ENCODE measurements around the gene RAI1.
A peak's percentile ranks its signal among the peaks of the same experiment; 100 is the strongest.

Gene RAI1

DNA sequence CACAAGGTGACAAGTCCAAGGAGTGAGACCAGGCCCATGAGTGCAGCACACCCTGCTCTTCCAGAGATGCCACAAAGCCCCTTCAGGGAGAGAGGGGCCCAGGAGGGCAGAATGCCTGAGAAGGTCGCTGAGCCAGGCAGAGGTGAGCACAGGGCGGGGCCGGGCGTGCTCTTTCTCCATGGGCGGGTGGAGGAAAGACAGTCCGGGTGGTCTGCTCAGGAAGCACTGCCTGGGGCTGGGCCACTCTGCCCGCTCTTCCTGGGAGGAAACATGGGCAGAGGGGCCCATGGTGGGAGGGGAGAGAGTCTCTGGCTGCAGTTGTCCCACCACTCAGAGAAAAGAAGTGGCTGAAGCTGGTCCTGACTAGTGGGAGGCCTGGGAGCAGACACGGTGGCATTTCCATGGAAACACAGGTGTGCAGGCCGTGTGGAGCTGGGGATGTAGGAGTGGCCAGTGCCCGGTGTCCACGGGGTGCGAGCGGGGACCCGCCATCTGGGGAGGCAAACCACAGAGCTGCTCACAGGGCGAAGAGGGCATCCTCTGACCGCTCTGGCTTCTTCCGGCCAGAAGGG lies 165.9 kb downstream of the RAI1 start:
- POLR2A ChIA-PET: interaction anchor here (6.2 kb wide), 1 partner anchor 11 kb away, joined by 31 read pairs; the partner anchor contains the start of gene SREBF1
- Histone ChIP-seq H3K27ac (ENCODE audit: extremely low read depth, low read depth, low read length) (no peak overlapping the region), H3K36me3 (ENCODE audit: control insufficient read depth in 2 of 2, insufficient read depth in 1 of 2, low read length in 2 of 2) (peaks cover 0 to 3% of the 10 kb centered on the region in 2 experiments; a peak in 1 of 3 replicates), H3K4me1 (ENCODE audit: control insufficient read depth, insufficient read depth, low read length) (peaks cover 25% of the 10 kb centered on the region), H3K4me3 (ENCODE audit: low read depth, low read length) (no peak overlapping the region), H3K9me3 (ENCODE audit: control insufficient read depth, insufficient read depth, low read depth, low read length) (no peaks in the 10 kb centered on the region)
- CTCF ChIA-PET: interaction anchor here (2.5 kb wide), 1 partner anchor 13 kb away, joined by 12 read pairs; no protein-coding TSS in a partner anchor
- TF ChIP-seq ZNF19 (tag by site-specific recombination; IDR thresholded peaks at IDR 0.05; ENCODE audit: low read depth) (no peak), ZNF302 (tag by site-specific recombination; IDR thresholded peaks at IDR 0.05; ENCODE audit: low read depth) (no peak), KLF1 (tag by site-specific recombination; IDR thresholded peaks at IDR 0.05) (peak; percentile 68), ZFP37 (tag by site-specific recombination; IDR thresholded peaks at IDR 0.05) (no peak), WT1 (tag by site-specific recombination; IDR thresholded peaks at IDR 0.05) (no peak)
- TF ChIP-seq, protein P1, sequence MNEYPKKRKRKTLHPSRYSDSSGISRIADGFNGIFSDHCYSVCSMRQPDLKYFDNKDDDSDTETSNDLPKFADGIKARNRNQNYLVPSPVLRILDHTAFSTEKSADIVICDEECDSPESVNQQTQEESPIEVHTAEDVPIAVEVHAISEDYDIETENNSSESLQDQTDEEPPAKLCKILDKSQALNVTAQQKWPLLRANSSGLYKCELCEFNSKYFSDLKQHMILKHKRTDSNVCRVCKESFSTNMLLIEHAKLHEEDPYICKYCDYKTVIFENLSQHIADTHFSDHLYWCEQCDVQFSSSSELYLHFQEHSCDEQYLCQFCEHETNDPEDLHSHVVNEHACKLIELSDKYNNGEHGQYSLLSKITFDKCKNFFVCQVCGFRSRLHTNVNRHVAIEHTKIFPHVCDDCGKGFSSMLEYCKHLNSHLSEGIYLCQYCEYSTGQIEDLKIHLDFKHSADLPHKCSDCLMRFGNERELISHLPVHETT (tag by site-specific recombination; IDR thresholded peaks at IDR 0.05): no peak
- TF ChIP-seq, protein P2, sequence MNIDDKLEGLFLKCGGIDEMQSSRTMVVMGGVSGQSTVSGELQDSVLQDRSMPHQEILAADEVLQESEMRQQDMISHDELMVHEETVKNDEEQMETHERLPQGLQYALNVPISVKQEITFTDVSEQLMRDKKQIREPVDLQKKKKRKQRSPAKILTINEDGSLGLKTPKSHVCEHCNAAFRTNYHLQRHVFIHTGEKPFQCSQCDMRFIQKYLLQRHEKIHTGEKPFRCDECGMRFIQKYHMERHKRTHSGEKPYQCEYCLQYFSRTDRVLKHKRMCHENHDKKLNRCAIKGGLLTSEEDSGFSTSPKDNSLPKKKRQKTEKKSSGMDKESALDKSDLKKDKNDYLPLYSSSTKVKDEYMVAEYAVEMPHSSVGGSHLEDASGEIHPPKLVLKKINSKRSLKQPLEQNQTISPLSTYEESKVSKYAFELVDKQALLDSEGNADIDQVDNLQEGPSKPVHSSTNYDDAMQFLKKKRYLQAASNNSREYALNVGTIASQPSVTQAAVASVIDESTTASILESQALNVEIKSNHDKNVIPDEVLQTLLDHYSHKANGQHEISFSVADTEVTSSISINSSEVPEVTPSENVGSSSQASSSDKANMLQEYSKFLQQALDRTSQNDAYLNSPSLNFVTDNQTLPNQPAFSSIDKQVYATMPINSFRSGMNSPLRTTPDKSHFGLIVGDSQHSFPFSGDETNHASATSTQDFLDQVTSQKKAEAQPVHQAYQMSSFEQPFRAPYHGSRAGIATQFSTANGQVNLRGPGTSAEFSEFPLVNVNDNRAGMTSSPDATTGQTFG (tag by site-specific recombination; IDR thresholded peaks at IDR 0.05; ENCODE audit: borderline replicate concordance): no peak
- TF ChIP-seq, protein P3, sequence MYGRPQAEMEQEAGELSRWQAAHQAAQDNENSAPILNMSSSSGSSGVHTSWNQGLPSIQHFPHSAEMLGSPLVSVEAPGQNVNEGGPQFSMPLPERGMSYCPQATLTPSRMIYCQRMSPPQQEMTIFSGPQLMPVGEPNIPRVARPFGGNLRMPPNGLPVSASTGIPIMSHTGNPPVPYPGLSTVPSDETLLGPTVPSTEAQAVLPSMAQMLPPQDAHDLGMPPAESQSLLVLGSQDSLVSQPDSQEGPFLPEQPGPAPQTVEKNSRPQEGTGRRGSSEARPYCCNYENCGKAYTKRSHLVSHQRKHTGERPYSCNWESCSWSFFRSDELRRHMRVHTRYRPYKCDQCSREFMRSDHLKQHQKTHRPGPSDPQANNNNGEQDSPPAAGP (tag by site-specific recombination; IDR thresholded peaks at IDR 0.05): 0 out of 2 replicates have a peak, but pooled peaks have one; percentile 19

DNA sequence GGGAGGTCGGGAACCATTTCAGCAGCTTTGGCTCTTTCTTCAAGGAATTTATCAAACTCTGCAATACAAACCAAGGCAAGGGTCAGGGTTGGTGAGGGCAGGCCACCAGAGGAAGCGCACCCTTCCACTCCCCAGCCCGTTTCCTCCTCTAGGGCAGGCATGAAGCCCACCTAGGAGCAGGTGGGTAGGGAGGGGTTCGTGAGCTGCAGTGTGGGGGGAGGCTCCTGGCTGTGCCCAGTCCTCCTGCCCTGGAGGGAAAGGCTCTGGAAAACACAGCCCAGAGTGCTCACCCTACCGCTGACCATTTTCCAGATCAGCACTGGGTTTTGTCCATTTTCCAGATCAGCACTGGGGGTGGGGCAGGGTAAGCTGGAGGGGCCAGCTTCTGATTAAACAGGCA lies 166.5 kb downstream of the RAI1 start:
- H3K9me3 ChIP-seq (ENCODE audit: control insufficient read depth, insufficient read depth, low read depth, low read length): no peaks in the 10 kb centered on the region
- POLR2A ChIA-PET: interaction anchor here (6.2 kb wide), 1 partner anchor 12 kb away, joined by 31 read pairs; the partner anchor contains the start of gene SREBF1
- CTCF ChIA-PET: interaction anchor here (0.6 to 2.5 kb wide), 2 partner anchors 13 to 36 kb away, joined by 3 to 12 read pairs; no protein-coding TSS in a partner anchor

DNA sequence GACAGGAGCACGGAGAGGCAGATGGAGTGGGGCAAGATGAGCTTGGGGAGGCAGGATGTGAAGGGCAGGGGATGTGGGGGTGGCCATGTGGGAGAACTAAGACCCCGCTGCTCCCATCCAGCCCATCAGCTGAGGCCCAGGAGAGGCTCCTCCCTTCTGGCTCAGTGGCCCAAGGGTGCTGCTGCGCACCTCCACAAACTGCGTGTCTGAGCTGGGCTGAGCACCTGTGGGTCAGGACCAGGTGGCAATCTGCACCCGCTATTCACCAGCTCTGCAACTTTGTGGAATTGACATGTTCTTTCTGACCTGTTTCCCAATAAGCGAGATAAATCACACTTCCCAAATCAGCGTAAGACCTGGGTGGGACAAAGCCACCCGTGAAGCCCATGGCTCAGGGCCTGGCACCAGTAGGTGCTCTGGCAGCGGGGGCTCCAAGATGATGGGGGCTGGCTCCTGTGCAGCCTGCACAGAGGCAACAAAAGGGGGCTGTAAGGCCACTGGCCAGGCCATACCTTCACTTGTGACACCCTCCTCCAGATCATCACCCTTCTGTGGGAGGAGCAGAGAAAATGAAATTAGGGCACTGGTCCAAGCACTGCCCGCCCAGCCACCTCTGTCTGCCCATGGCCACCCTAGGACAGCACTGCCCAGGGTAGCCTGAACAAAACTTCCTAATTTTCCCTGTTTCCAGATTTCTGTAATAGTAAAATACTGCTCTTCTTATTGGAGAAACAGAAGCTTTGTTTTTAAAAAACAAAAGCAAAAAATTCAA lies 167.2 kb downstream of the RAI1 start:
- peak overlapping the region; percentile 70; the same call in 1 of the 2 replicates for H3K27ac ChIP-seq (ENCODE audit: extremely low read depth, low read depth, low read length)
- H3K36me3 ChIP-seq (ENCODE audit: control insufficient read depth in 2 of 2, insufficient read depth in 1 of 2, low read length in 2 of 2): peaks cover 0 to 3% of the 10 kb centered on the region in 2 experiments; a peak in 1 of 3 replicates
- no peak overlapping the region for H3K4me3 ChIP-seq (ENCODE audit: low read depth, low read length)
- H3K4me1 ChIP-seq (ENCODE audit: control insufficient read depth, insufficient read depth, low read length): peaks cover 25% of the 10 kb centered on the region
- ChIA-PET CTCF (interaction anchor here (0.6 to 2.5 kb wide), 8 partner anchors 10 to 186 kb away, joined by 3 to 12 read pairs (median 4); no protein-coding TSS in a partner anchor), POLR2A (interaction anchor here (0.6 to 6.2 kb wide), 3 partner anchors 13 to 166 kb away, joined by 3 to 31 read pairs (median 4); partner anchors contain the start of gene SREBF1)
- TF ChIP-seq ZEB2 (tag by site-specific recombination; IDR thresholded peaks at IDR 0.05) (no peak), ZNF138 (tag by site-specific recombination; IDR thresholded peaks at IDR 0.05; ENCODE audit: borderline replicate concordance) (no peak), ZSCAN23 (tag by site-specific recombination; IDR thresholded peaks at IDR 0.05) (no peak), ZNF23 (tag by site-specific recombination; IDR thresholded peaks at IDR 0.05; ENCODE audit: borderline replicate concordance) (no peak), ZNF266 (tag by site-specific recombination; IDR thresholded peaks at IDR 0.05; ENCODE audit: low read depth) (no peak), ZNF335 (tag by site-specific recombination; conservative IDR thresholded peaks at IDR 0.05) (0 out of 2 replicates have a peak, but pooled peaks have one; percentile 15)
- TF ChIP-seq, protein P4, sequence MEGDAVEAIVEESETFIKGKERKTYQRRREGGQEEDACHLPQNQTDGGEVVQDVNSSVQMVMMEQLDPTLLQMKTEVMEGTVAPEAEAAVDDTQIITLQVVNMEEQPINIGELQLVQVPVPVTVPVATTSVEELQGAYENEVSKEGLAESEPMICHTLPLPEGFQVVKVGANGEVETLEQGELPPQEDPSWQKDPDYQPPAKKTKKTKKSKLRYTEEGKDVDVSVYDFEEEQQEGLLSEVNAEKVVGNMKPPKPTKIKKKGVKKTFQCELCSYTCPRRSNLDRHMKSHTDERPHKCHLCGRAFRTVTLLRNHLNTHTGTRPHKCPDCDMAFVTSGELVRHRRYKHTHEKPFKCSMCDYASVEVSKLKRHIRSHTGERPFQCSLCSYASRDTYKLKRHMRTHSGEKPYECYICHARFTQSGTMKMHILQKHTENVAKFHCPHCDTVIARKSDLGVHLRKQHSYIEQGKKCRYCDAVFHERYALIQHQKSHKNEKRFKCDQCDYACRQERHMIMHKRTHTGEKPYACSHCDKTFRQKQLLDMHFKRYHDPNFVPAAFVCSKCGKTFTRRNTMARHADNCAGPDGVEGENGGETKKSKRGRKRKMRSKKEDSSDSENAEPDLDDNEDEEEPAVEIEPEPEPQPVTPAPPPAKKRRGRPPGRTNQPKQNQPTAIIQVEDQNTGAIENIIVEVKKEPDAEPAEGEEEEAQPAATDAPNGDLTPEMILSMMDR (tag by site-specific recombination; IDR thresholded peaks at IDR 0.05): 0 out of 2 replicates have a peak, but pooled peaks have one; percentile 6
- H3K9me3 ChIP-seq (ENCODE audit: control insufficient read depth, insufficient read depth, low read depth, low read length): no peaks in the 10 kb centered on the region

More for the DNA sequence above, 166.5 kb downstream of the RAI1 start:
- H3K4me3 ChIP-seq (ENCODE audit: low read depth, low read length): no peak overlapping the region
- H3K36me3 ChIP-seq (ENCODE audit: control insufficient read depth in 2 of 2, insufficient read depth in 1 of 2, low read length in 2 of 2): peaks cover 0 to 3% of the 10 kb centered on the region in 2 experiments; a peak in 1 of 3 replicates
- H3K4me1 ChIP-seq (ENCODE audit: control insufficient read depth, insufficient read depth, low read length): peaks cover 25% of the 10 kb centered on the region
- no peak overlapping the region for H3K27ac ChIP-seq (ENCODE audit: extremely low read depth, low read depth, low read length)
- TF ChIP-seq RBAK (tag by site-specific recombination; IDR thresholded peaks at IDR 0.05) (no peak), ZNF501 (tag by site-specific recombination; IDR thresholded peaks at IDR 0.05) (no peak), YY2 (tag by site-specific recombination; IDR thresholded peaks at IDR 0.05) (no peak), GLIS1 (tag by site-specific recombination; IDR thresholded peaks at IDR 0.05) (no peak), SP3 (tag by site-specific recombination; IDR thresholded peaks at IDR 0.05) (no peak), ZNF549 (tag by site-specific recombination; IDR thresholded peaks at IDR 0.05) (no peak)

All from HEK293 (cell line).